NCI-H460 (cell line): ENCODE results near the gene SSNA1. TPM values are rescaled to one million over a fixed set of nuclear protein-coding genes. Genes with fewer than 3 reads are reported as not detected.

Source experiments
- small RNA-seq, 2 experiments: library from RNA; depleted of rRNA; stranded (forward); fragments of <200 nt; gene quantifications; one replicate each; pipeline ENCODE3, GENCODE V24; 2014
- total RNA-seq: library from RNA; depleted of rRNA; stranded (reverse); fragments of >200 nt; shearing (Covaris generic); gene quantifications from 2 replicates; pipeline ENCODE4 v1.2.3, GENCODE V29; 2014; rRNA removed

Gene SSNA1
- total RNA-seq, 1 experiment from 2014 or later = 59.3 TPM

Small RNA genes within 50 kb of the gene (small RNA-seq; reads per million reads assigned to genes)
- gene MIR3621 = 0 to 0.12 reads per million in 2 experiments

Other genes with a start within 250 kb of the SSNA1 start
- gene FBXW5, start 243.9 kb upstream of the SSNA1 start, total RNA-seq = 93.0 and 112 TPM in 2 replicates
- gene C8G, start 243.4 kb upstream of the SSNA1 start, total RNA-seq = 0.92 TPM in 1 of 2 replicates, not detected in the other
- gene LCN12, start 236.4 kb upstream of the SSNA1 start, total RNA-seq = 1.2 and 1.5 TPM in 2 replicates
- not detected in 2 replicates for gene PTGDS, start 211.2 kb upstream of the SSNA1 start, total RNA-seq
- gene LCNL1, start 205.7 kb upstream of the SSNA1 start, total RNA-seq = not detected in 2 replicates
- gene PAXX, start 196.3 kb upstream of the SSNA1 start, total RNA-seq = 35.4 and 39.4 TPM in 2 replicates
- gene CLIC3, start 192.1 kb upstream of the SSNA1 start, total RNA-seq = 0.17 TPM in 1 of 2 replicates, not detected in the other
- 21.0 and 25.0 TPM in 2 replicates for gene ABCA2, start 160.4 kb upstream of the SSNA1 start, total RNA-seq
- not detected in 2 replicates for gene FUT7, start 156.6 kb upstream of the SSNA1 start, total RNA-seq
- 30.3 and 35.5 TPM in 2 replicates for gene NPDC1, start 142.5 kb upstream of the SSNA1 start, total RNA-seq
- not detected in 2 replicates for gene ENTPD2, start 134.6 kb upstream of the SSNA1 start, total RNA-seq
- 32.4 and 43.6 TPM in 2 replicates for gene SAPCD2, start 118.1 kb upstream of the SSNA1 start, total RNA-seq
- gene UAP1L1, start 111.2 kb upstream of the SSNA1 start, total RNA-seq = 3.6 and 4.0 TPM in 2 replicates
- gene MAN1B1, start 101.7 kb upstream of the SSNA1 start, total RNA-seq = 53.6 and 55.5 TPM in 2 replicates
- gene DPP7, start 73.9 kb upstream of the SSNA1 start, total RNA-seq = 111 and 116 TPM in 2 replicates
- gene GRIN1, start 49.5 kb upstream of the SSNA1 start, total RNA-seq = not detected in 2 replicates
- not detected in 2 replicates for gene LRRC26, start 18.6 kb upstream of the SSNA1 start, total RNA-seq
- gene TMEM210, start 16.6 kb upstream of the SSNA1 start, total RNA-seq = not detected in 2 replicates
- gene ANAPC2, start 116 bp upstream of the SSNA1 start, total RNA-seq = 11.0 and 16.1 TPM in 2 replicates
- 7.4 and 8.2 TPM in 2 replicates for gene TPRN, start 12.1 kb downstream of the SSNA1 start, total RNA-seq
- 38.8 and 39.8 TPM in 2 replicates for gene TMEM203, start 17.0 kb downstream of the SSNA1 start, total RNA-seq
- gene NDOR1, start 17.0 kb downstream of the SSNA1 start, total RNA-seq = 11.1 and 13.5 TPM in 2 replicates
- 0.37 and 0.40 TPM in 2 replicates for gene RNF208, start 33.6 kb downstream of the SSNA1 start, total RNA-seq
- 0.59 and 1.4 TPM in 2 replicates for gene CYSRT1, start 36.5 kb downstream of the SSNA1 start, total RNA-seq
- not detected in 2 replicates for gene RNF224, start 38.8 kb downstream of the SSNA1 start, total RNA-seq
- gene SLC34A3, start 42.2 kb downstream of the SSNA1 start, total RNA-seq = not detected in 2 replicates
- 167 and 171 TPM in 2 replicates for gene TUBB4B, start 52.6 kb downstream of the SSNA1 start, total RNA-seq
- gene STPG3, start 62.6 kb downstream of the SSNA1 start, total RNA-seq = not detected in 2 replicates
- gene NELFB, start 66.7 kb downstream of the SSNA1 start, total RNA-seq = 41.5 and 43.8 TPM in 2 replicates
- 30.5 and 32.0 TPM in 2 replicates for gene TOR4A, start 89.0 kb downstream of the SSNA1 start, total RNA-seq
- gene NRARP, start 113.6 kb downstream of the SSNA1 start, total RNA-seq = 5.1 and 8.9 TPM in 2 replicates
- 8.4 and 12.8 TPM in 2 replicates for gene EXD3, start 234.5 kb downstream of the SSNA1 start, total RNA-seq
- gene NOXA1, start 234.7 kb downstream of the SSNA1 start, total RNA-seq = 0.92 and 2.0 TPM in 2 replicates